ENCODE results near the gene NAALADL2. TPM values are rescaled to one million over a fixed set of nuclear protein-coding genes. Genes with fewer than 3 reads are reported as not detected.

Gene NAALADL2
- total RNA-seq, 2 donors from 2014 or later: 6.2 to 14.5 TPM

DNA sequence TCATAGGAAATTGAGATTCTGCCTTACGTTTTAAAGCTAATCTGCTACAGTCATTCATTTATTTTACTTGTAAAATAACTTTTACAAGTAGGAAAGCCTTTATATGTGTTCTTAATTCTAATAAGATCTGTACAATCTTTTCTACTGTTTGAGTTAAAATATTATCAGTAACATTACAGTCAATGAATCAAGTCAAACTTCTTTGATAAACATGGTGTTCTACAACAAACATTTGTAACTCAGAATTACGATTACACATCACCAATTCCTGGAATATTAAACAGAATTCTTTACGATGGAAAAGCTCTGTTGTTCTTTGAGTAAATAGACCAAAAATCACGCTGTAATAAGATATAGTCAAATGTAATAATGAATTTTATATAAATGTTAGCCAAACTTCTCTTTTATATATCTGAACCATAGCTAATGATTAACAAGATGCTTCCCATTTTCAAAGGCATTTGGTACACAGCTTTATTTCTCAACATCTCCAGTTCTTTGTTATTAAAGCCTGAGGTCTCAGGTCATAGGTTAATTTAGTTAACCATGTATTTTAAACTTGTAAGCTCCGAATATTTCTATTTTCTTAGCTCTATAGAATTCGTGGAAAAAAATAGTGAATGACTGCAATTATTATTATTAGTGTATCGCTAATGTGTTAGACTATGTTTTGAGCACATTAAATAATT, 232.4 kb downstream of the NAALADL2 start:
- TF ChIP-seq POLR2A (IDR thresholded peaks at IDR 0.05): no peak
- TF ChIP-seq, protein P1, sequence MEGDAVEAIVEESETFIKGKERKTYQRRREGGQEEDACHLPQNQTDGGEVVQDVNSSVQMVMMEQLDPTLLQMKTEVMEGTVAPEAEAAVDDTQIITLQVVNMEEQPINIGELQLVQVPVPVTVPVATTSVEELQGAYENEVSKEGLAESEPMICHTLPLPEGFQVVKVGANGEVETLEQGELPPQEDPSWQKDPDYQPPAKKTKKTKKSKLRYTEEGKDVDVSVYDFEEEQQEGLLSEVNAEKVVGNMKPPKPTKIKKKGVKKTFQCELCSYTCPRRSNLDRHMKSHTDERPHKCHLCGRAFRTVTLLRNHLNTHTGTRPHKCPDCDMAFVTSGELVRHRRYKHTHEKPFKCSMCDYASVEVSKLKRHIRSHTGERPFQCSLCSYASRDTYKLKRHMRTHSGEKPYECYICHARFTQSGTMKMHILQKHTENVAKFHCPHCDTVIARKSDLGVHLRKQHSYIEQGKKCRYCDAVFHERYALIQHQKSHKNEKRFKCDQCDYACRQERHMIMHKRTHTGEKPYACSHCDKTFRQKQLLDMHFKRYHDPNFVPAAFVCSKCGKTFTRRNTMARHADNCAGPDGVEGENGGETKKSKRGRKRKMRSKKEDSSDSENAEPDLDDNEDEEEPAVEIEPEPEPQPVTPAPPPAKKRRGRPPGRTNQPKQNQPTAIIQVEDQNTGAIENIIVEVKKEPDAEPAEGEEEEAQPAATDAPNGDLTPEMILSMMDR (IDR thresholded peaks at IDR 0.05): no peak
- Histone ChIP-seq H3K4me1 (peaks cover 4% of the 10 kb centered on the region), H3K27me3 (no peaks in the 10 kb centered on the region), H3K36me3 (replicated peaks in 1 of 2; ENCODE audit: insufficient read depth in 1 of 2, low read depth in 2 of 2) (no peaks in the 10 kb centered on the region), H3K27ac (no peak overlapping the region), H3K4me3 (no peak overlapping the region), H3K9me3 (no peaks in the 10 kb centered on the region)
- ATAC-seq (no peak), DNase-seq (no peak)
- intact Hi-C loops (cut with DNase I): no loop called here
- 36 to 41% methylated on average over 7 of the region's 7 CpGs for WGBS, 2 donors

DNA sequence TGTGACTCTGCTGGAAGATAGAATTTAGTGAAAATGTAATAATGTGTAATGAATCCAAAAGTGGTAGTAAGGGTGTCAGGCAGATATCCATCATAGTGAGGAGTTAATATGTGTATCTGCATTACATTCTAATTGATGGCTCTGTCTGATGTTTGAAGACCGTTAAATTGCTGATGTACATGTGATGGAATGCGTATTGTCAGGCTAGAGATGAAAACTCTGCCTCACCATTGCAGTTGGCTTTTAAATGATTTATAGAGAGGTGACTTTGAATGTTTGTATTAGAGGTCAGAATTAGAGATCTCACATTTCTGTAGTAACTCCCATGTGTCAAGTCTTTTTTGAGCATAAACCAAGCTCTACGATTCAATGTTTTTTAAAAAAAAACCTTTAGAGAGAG, 234.6 kb downstream of the NAALADL2 start:
- no peak for TF ChIP-seq POLR2A (IDR thresholded peaks at IDR 0.05)
- TF ChIP-seq, protein P1 (IDR thresholded peaks at IDR 0.05): no peak
- WGBS, 2 donors: 60 to 80% methylated on average over 3 of the region's 3 CpGs
- Histone ChIP-seq H3K27me3 (no peaks in the 10 kb centered on the region), H3K27ac (no peak overlapping the region), H3K4me3 (no peak overlapping the region), H3K4me1 (peaks cover 4% of the 10 kb centered on the region), H3K36me3 (replicated peaks in 1 of 2; ENCODE audit: insufficient read depth in 1 of 2, low read depth in 2 of 2) (no peaks in the 10 kb centered on the region), H3K9me3 (no peaks in the 10 kb centered on the region)
- intact Hi-C loops (cut with DNase I): no loop called here
- DNase-seq (no peak), ATAC-seq (no peak)

DNA sequence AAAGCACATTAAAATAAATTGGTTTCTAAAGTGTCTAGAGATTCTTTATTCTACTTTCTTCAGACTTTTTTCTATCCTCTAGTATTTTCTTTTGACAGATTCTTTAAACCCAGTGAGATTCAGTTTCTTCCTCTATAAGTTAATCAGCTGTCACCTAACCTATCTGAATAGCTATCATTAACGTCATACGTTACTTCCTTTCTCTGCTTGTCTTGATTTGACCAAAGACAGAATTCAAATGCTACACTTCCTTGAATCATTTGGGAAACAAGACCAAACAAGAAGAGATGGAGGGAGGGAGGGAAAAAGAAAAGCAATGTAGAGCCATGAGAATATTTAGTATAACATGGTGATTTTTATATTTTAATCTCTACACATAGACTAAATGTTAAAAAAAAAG, 235.2 kb downstream of the NAALADL2 start:
- intact Hi-C loops (cut with DNase I): no loop called here
- WGBS, 2 donors: 57 to 70% methylated on average over 2 of the region's 2 CpGs
- no peak for TF ChIP-seq POLR2A (IDR thresholded peaks at IDR 0.05)
- TF ChIP-seq, protein P1 (IDR thresholded peaks at IDR 0.05): no peak

GRCh38 chr3:175098644-175099043, 239.5 kb downstream of the NAALADL2 start:
- H3K27ac ChIP-seq: no peak overlapping the region
- H3K27me3 ChIP-seq: no peaks in the 10 kb centered on the region
- TF ChIP-seq, protein P1 (IDR thresholded peaks at IDR 0.05): no peak
- no peak for TF ChIP-seq POLR2A (IDR thresholded peaks at IDR 0.05)
- H3K4me3 ChIP-seq: no peak overlapping the region
- DNase-seq (no peak), ATAC-seq (no peak)
- intact Hi-C loops (cut with DNase I): no loop called here
- H3K36me3 ChIP-seq (replicated peaks in 1 of 2; ENCODE audit: insufficient read depth in 1 of 2, low read depth in 2 of 2): no peaks in the 10 kb centered on the region
- peaks cover 4% of the 10 kb centered on the region for H3K4me1 ChIP-seq
- no peaks in the 10 kb centered on the region for H3K9me3 ChIP-seq
- 81 to 92% methylated on average over 1 of the region's 1 CpG for WGBS, 2 donors

More for the DNA sequence above, 235.2 kb downstream of the NAALADL2 start:
- Histone ChIP-seq H3K4me1 (peaks cover 4% of the 10 kb centered on the region), H3K27me3 (no peaks in the 10 kb centered on the region), H3K27ac (no peak overlapping the region), H3K36me3 (replicated peaks in 1 of 2; ENCODE audit: insufficient read depth in 1 of 2, low read depth in 2 of 2) (no peaks in the 10 kb centered on the region), H3K9me3 (no peaks in the 10 kb centered on the region), H3K4me3 (no peak overlapping the region)
- DNase-seq: no peak
- ATAC-seq: no peak

- ATAC-seq (no peak), DNase-seq (no peak)
- no peaks in the 10 kb centered on the region for H3K36me3 ChIP-seq (replicated peaks in 1 of 2; ENCODE audit: insufficient read depth in 1 of 2, low read depth in 2 of 2)
- WGBS, 2 donors: 21% methylated on average over 1 of the region's 1 CpG
- H3K4me3 ChIP-seq: no peak overlapping the region
- H3K27me3 ChIP-seq: no peaks in the 10 kb centered on the region
- intact Hi-C loops (cut with DNase I): no loop called here
- H3K27ac ChIP-seq: no peak overlapping the region
- no peaks in the 10 kb centered on the region for H3K4me1 ChIP-seq
- no peaks in the 10 kb centered on the region for H3K9me3 ChIP-seq
- TF ChIP-seq, protein P1 (IDR thresholded peaks at IDR 0.05): no peak
- TF ChIP-seq POLR2A (IDR thresholded peaks at IDR 0.05): no peak
These were observed 243.0 kb downstream of the NAALADL2 start for GRCh38 chr3:175102161-175102560.

Data from body of pancreas (tissue), 4 donors.